ENCODE results near the gene KCNJ4. TPM values are rescaled to one million over a fixed set of nuclear protein-coding genes. Genes with fewer than 3 reads are reported as not detected.
A peak's percentile ranks its signal among the peaks of the same experiment; 100 is the strongest.

Gene KCNJ4
- total RNA-seq, 1 donor from 2014 or later: not detected

- no peak for DNase-seq (ENCODE audit: low spot score in 2 of 2)
- intact Hi-C loops (cut with DNase I): loop anchor here (5.0 kb wide), 1 partner anchor 70 kb away; no protein-coding TSS in a partner anchor
- peaks cover 0 to 12% of the 10 kb centered on the region in 2 donors for H3K4me1 ChIP-seq
- TF ChIP-seq, protein P1, sequence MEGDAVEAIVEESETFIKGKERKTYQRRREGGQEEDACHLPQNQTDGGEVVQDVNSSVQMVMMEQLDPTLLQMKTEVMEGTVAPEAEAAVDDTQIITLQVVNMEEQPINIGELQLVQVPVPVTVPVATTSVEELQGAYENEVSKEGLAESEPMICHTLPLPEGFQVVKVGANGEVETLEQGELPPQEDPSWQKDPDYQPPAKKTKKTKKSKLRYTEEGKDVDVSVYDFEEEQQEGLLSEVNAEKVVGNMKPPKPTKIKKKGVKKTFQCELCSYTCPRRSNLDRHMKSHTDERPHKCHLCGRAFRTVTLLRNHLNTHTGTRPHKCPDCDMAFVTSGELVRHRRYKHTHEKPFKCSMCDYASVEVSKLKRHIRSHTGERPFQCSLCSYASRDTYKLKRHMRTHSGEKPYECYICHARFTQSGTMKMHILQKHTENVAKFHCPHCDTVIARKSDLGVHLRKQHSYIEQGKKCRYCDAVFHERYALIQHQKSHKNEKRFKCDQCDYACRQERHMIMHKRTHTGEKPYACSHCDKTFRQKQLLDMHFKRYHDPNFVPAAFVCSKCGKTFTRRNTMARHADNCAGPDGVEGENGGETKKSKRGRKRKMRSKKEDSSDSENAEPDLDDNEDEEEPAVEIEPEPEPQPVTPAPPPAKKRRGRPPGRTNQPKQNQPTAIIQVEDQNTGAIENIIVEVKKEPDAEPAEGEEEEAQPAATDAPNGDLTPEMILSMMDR (IDR thresholded peaks at IDR 0.05): no peak
- no peaks in the 10 kb centered on the region for H3K27me3 ChIP-seq
- H3K27ac ChIP-seq: no peak overlapping the region
- H3K36me3 ChIP-seq: no peaks in the 10 kb centered on the region
- H3K9me3 ChIP-seq: no peaks in the 10 kb centered on the region
- peak overlapping the region; percentile 63 to 82 for H3K4me3 ChIP-seq
Measured at GRCh38 chr22:38467438-38467903, 12.5 kb upstream of the KCNJ4 start.

DNA sequence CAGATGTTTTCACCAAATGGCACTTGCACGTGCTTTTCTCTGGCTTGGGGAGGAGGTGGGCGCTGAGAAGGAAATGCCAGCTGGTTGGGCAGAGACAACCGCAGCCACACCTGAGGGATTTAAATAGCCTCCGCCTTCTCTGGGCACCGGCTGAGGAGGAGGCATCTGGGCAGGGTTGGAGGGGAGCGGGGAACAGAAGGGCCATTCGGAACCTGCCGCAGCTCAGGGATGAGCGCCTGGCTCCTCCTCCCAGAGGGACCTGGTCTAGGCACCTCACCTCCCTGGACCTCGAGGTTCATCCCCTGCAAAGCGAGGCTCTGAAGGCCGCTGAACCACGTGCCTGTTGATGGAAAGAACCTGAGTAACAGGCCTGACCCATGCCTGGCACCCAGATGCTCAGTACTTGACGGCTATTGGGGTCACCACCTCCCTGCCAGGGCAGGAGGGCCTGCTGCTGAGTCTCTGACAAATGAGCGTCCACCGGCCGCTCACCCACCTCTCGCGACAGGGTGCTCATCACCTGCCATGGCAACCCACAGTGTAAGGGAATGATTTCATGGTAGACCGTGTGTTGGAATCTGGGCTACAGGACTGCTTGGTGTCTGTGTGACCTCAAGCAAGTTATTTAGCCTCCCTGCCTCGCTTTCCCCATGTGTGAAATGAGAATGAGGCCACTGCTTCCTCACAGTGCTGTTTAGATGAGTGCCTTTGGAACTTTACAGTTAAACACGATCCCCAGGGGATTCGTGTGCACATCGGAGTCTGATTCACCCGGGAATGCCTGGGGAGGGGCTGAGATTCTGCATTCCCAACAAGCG lies 10.9 kb upstream of the KCNJ4 start:
- TF ChIP-seq, protein P1 (IDR thresholded peaks at IDR 0.05): no peak
- Histone ChIP-seq H3K4me1 (peaks cover 11 to 20% of the 10 kb centered on the region in 2 donors), H3K27ac (no peak overlapping the region), H3K36me3 (no peaks in the 10 kb centered on the region), H3K9me3 (no peaks in the 10 kb centered on the region), H3K4me3 (no peak overlapping the region), H3K27me3 (no peaks in the 10 kb centered on the region)
- intact Hi-C loops (cut with DNase I): loop anchor here (5.0 kb wide), 1 partner anchor 69 kb away; no protein-coding TSS in a partner anchor
- no peak for DNase-seq (ENCODE audit: low spot score in 2 of 2)

GRCh38 chr22:38464992-38465672 lies 10.1 kb upstream of the KCNJ4 start:
- H3K27me3 ChIP-seq: no peaks in the 10 kb centered on the region
- no peaks in the 10 kb centered on the region for H3K36me3 ChIP-seq
- no peak overlapping the region for H3K4me3 ChIP-seq
- H3K9me3 ChIP-seq: no peaks in the 10 kb centered on the region
- TF ChIP-seq, protein P1 (IDR thresholded peaks at IDR 0.05): no peak
- no peak for DNase-seq (ENCODE audit: low spot score in 2 of 2)
- no peak overlapping the region for H3K27ac ChIP-seq
- peaks cover 11 to 20% of the 10 kb centered on the region in 2 donors for H3K4me1 ChIP-seq
- intact Hi-C loops (cut with DNase I): loop anchor here (5.0 kb wide), 1 partner anchor 68 kb away; no protein-coding TSS in a partner anchor

DNA sequence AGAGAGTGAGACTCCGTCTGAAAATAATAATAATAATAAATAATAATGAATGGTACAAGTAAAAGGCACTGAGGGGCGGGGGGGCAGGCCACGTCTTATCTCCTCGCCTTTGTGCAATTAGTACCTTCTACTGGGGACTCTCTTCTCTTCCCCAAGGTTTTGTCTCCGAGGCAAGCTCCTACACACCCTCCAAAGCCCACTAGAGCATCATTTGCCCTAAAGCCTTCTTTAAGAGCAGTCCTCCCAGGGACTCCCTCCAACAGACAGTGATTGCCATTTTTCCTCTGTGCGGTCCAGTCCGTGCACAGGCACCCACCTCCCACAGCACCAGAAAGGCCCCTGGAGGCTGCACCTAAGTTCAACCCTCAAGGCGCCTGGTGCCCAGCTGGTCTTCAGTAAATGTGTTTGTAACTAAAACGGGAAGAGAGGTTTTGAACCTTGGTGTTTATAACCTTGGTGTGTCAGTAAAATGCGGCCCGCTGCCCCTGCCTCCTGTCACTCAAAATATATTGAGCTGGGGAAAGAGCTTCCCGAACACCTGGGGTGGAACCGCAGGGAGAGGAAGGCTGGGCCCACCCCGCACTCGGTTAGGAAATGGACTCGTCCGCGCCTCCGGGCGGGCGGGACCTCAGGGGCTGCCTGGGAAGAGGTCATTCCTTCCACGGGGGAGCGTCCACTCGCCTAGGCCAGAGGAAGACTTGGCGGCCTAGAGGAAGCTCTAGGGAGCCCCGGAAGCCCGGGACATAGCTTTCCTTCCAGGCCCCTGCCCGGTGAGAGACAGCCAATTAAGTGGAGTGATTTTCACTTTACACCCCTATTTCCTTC lies 8.2 kb upstream of the KCNJ4 start:
- intact Hi-C loops (cut with DNase I): no loop called here
- no peaks in the 10 kb centered on the region for H3K36me3 ChIP-seq
- H3K27me3 ChIP-seq: no peaks in the 10 kb centered on the region
- no peak for DNase-seq (ENCODE audit: low spot score in 2 of 2)
- H3K4me3 ChIP-seq: no peak overlapping the region
- no peak overlapping the region for H3K27ac ChIP-seq
- H3K9me3 ChIP-seq: no peaks in the 10 kb centered on the region
- TF ChIP-seq, protein P1 (IDR thresholded peaks at IDR 0.05): no peak
- H3K4me1 ChIP-seq: peaks cover 11 to 15% of the 10 kb centered on the region in 2 donors

GRCh38 chr22:38461414-38462081 lies 6.5 kb upstream of the KCNJ4 start:
- Histone ChIP-seq H3K4me3 (peak overlapping the region; percentile 1 to 43), H3K9me3 (no peaks in the 10 kb centered on the region), H3K27me3 (no peaks in the 10 kb centered on the region), H3K36me3 (no peaks in the 10 kb centered on the region), H3K27ac (no peak overlapping the region), H3K4me1 (peaks cover 9 to 11% of the 10 kb centered on the region in 2 donors)
- TF ChIP-seq, protein P1 (IDR thresholded peaks at IDR 0.05): peak in 1 of 3 experiments; percentile 18
- DNase-seq (ENCODE audit: low spot score in 2 of 2): peak; percentile 28 to 86
- intact Hi-C loops (cut with DNase I): loop anchor here (2.0 kb wide), 1 partner anchor 109 kb away; the partner anchor contains the start of gene DMC1
